Mesenchymal stem cell (in vitro differentiated cells and primary cell): Measurements from ENCODE around the gene TMEM179B.
A peak's percentile ranks its signal among the peaks of the same experiment; 100 is the strongest.

Experiments
- DNase-seq: peaks from one replicate; pipeline ENCODE4 v3.0.0-alpha.2; 2013
- H2AFZ ChIP-seq: one replicate; pipeline ENCODE4 v1.6.1; 2013; ENCODE audit warnings: low read depth, mild to moderate bottlenecking, control low read depth, inconsistent platforms, low read length, moderate library complexity
- H2AK5ac ChIP-seq: 2 replicates; pipeline ENCODE4 v1.6.1; 2013; ENCODE audit warnings: low read length, moderate library complexity, mild to moderate bottlenecking, inconsistent platforms; ENCODE audit not compliant: severe bottlenecking
- H2BK120ac ChIP-seq: one replicate; pipeline ENCODE4 v1.6.1; 2013; ENCODE audit warnings: low read depth, mild to moderate bottlenecking, inconsistent platforms, low read length, moderate library complexity
- H2BK12ac ChIP-seq, 2 experiments: one replicate each; pipeline ENCODE4 v1.6.1; 2013; ENCODE audit warnings: inconsistent platforms in 2 of 2, low read length in 2 of 2, mild to moderate bottlenecking in 2 of 2, moderate library complexity in 2 of 2, control low read depth in 1 of 2
- H2BK15ac ChIP-seq: one replicate; pipeline ENCODE4 v1.6.1; 2013; ENCODE audit warnings: mild to moderate bottlenecking, low read depth, inconsistent platforms; ENCODE audit not compliant: poor library complexity, severe bottlenecking
- H2BK5ac ChIP-seq: 2 replicates; pipeline ENCODE4 v1.6.1; 2013; ENCODE audit warnings: low read depth, mild to moderate bottlenecking, low read length, control low read depth, inconsistent platforms; ENCODE audit not compliant: poor library complexity, severe bottlenecking
- H3K14ac ChIP-seq, 2 experiments: one replicate each; pipeline ENCODE4 v1.6.1; 2013; ENCODE audit warnings: inconsistent platforms in 2 of 2, low read length in 2 of 2, control low read depth in 1 of 2, mild to moderate bottlenecking in 1 of 2, moderate library complexity in 1 of 2
- H3K18ac ChIP-seq, 2 experiments: one replicate each; pipeline ENCODE4 v1.6.1; 2013; ENCODE audit warnings: inconsistent platforms in 2 of 2, low read length in 2 of 2, control low read depth in 1 of 2, low read depth in 1 of 2, mild to moderate bottlenecking in 1 of 2
- H3K23ac ChIP-seq, 2 experiments: one replicate each; pipeline ENCODE4 v1.6.1; 2013; ENCODE audit warnings: inconsistent platforms in 2 of 2, low read length in 2 of 2, mild to moderate bottlenecking in 2 of 2, moderate library complexity in 2 of 2, control low read depth in 1 of 2
- H3K27ac ChIP-seq: 2 replicates; pipeline ENCODE4 v1.5.1; 2013; ENCODE audit warnings: mild to moderate bottlenecking, moderate library complexity, low read length, control low read depth, inconsistent platforms; ENCODE audit not compliant: poor library complexity, severe bottlenecking
- H3K27me3 ChIP-seq, 2 experiments: 2 replicates each; pipeline versions ENCODE4 v1.6.1 to v1.7.0; 2013; ENCODE audit warnings: low read length in 2 of 2, mild to moderate bottlenecking in 2 of 2, moderate library complexity in 2 of 2, control low read depth in 1 of 2, inconsistent platforms in 1 of 2; ENCODE audit not compliant: control insufficient read depth in 1 of 2, insufficient read depth in 1 of 2
- H3K36me3 ChIP-seq, 2 experiments: 2 replicates each; pipeline versions ENCODE4 v1.6.1 to v1.7.0; 2013; ENCODE audit warnings: low read length in 2 of 2, control low read depth in 1 of 2, inconsistent platforms in 1 of 2, low read depth in 1 of 2, mild to moderate bottlenecking in 1 of 2; ENCODE audit not compliant: insufficient read depth in 2 of 2, control insufficient read depth in 1 of 2
- H3K4ac ChIP-seq, 2 experiments: one replicate each; pipeline ENCODE4 v1.6.1; 2013; ENCODE audit warnings: inconsistent platforms in 2 of 2, low read length in 2 of 2, mild to moderate bottlenecking in 2 of 2, moderate library complexity in 2 of 2, control low read depth in 1 of 2, low read depth in 1 of 2
- H3K4me1 ChIP-seq: 2 replicates; pipeline ENCODE4 v1.6.1; 2013; ENCODE audit warnings: low read depth, low read length, control low read depth; ENCODE audit not compliant: control insufficient read depth, insufficient read depth
- H3K4me2 ChIP-seq: 2 replicates; pipeline ENCODE4 v1.6.1; 2013; ENCODE audit warnings: low read length, mild to moderate bottlenecking, inconsistent platforms; ENCODE audit not compliant: poor library complexity, severe bottlenecking
- H3K4me3 ChIP-seq, 2 experiments: 2 replicates each; pipeline versions ENCODE4 v1.5.1 to v1.7.0; 2013; ENCODE audit warnings: low read length in 2 of 2, mild to moderate bottlenecking in 2 of 2, control low read depth in 1 of 2, low read depth in 1 of 2; ENCODE audit not compliant: insufficient read depth in 1 of 2
- H3K79me1 ChIP-seq: replicated peaks from 2 replicates; pipeline ENCODE4 v1.6.1; 2013; ENCODE audit warnings: mild to moderate bottlenecking, control low read depth, low read length, inconsistent platforms; ENCODE audit not compliant: poor library complexity, severe bottlenecking
- H3K9ac ChIP-seq: 2 replicates; pipeline ENCODE4 v1.7.0; 2013; ENCODE audit warnings: mild to moderate bottlenecking, low read length, moderate library complexity
- H3K9me3 ChIP-seq: 2 replicates; pipeline ENCODE4 v1.7.0; 2013; ENCODE audit warnings: mild to moderate bottlenecking, low read length; ENCODE audit not compliant: control insufficient read depth
- H4K8ac ChIP-seq: one replicate; pipeline ENCODE4 v1.6.1; 2013; ENCODE audit warnings: inconsistent platforms, mild to moderate bottlenecking, low read length, moderate library complexity
- H4K91ac ChIP-seq: one replicate; pipeline ENCODE4 v1.6.1; 2013; ENCODE audit warnings: mild to moderate bottlenecking, low read length, inconsistent platforms
- WGBS: methylation state at CpG from one replicate; pipeline ENCODE4 v1.1.7; 2013; ENCODE audit warnings: mixed read lengths; 5-methylcytosine and 5-hydroxymethylcytosine counted together

TMEM179B gene

DNA sequence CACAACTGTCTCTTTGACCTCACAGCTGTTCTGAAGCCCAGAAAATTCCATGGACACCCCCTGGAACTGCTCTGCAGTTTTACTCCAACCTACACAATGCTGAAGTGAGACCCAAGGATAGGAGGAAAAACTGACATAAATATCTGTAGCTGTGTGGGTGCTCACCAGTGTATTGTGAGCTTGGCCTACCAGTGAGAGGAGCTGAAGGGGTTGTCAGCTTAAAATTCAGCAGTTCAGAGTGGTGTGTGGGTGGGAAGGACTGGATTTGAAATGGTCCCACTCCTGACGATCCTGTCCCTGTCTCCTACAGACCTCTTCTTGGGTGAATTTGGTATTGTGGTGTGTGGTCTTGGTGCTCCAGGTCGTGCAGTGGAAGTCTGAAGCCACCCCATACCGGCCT lies 2.4 kb downstream of the TMEM179B start:
- no peak for DNase-seq
- H2AFZ ChIP-seq = no peak overlapping the region
- H3K23ac ChIP-seq = peak overlapping the region in 1 of 2 experiments; percentile 9
- WGBS = 97% methylated on average over 3 of the region's 3 CpGs
- no peak overlapping the region for H2BK5ac ChIP-seq
- peaks cover 20% of the 10 kb centered on the region for H3K4me1 ChIP-seq
- H3K9ac ChIP-seq = peak overlapping the region; percentile 10
- H3K27ac ChIP-seq = no peak overlapping the region
- no peaks in the 10 kb centered on the region for H3K27me3 ChIP-seq
- H2AK5ac ChIP-seq = peak overlapping the region; percentile 40
- H3K4me3 ChIP-seq = no peak overlapping the region
- H2BK120ac ChIP-seq = no peak overlapping the region
- H3K79me1 ChIP-seq = peaks cover 4% of the 10 kb centered on the region
- H4K91ac ChIP-seq = no peak overlapping the region
- peak overlapping the region in 1 of 2 experiments; percentile 10 for H2BK12ac ChIP-seq
- peaks cover 46 to 54% of the 10 kb centered on the region in 2 experiments for H3K36me3 ChIP-seq
- H3K9me3 ChIP-seq = no peaks in the 10 kb centered on the region
- H2BK15ac ChIP-seq = no peak overlapping the region
- H4K8ac ChIP-seq = no peak overlapping the region
- no peak overlapping the region for H3K14ac ChIP-seq
- H3K4me2 ChIP-seq = no peak overlapping the region
- H3K4ac ChIP-seq = no peak overlapping the region
- no peak overlapping the region for H3K18ac ChIP-seq

DNA sequence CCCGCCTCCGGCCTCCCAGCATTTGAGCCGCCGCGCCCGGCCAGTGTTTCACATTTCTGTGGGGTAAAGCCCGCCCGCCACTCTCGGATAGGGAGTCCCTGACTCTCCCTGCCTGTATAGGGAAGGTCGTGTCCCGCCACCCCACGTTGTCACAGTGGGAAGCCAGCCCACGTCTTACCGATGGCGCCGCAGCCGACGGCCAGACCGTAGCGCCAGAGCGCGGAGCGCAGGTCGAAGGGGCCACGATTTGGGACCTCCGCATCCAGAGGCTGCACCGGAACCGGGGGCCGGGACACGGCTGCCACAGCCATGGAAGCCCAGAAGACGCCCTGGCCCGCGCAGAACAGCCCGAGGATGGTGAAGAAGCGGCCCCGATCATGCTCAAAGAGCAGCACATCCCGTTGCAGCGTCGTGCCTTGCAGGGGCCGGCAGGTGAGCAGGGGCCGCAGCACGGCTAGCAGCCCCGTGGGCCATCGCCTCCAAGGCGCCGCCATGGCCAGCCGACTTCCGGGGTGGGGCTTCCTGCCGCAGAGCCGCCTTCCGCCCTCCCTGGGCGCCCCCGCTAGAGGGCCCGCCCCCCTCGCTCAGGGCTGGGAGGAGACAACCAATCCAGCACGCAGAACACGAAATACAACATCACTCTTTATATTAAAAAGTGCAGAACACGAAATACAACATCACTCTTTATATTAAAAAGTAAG lies 4.4 kb downstream of the TMEM179B start, which contains the start of gene TMEM223:
TMEM223 (minus strand) TSS at position 506 of the 701 bp plus-strand sequence; CDS start at position 494, 12 bp downstream.
- peak; percentile 87 for DNase-seq
- peak within 1 kb of the TSS in 1 of 2 experiments; percentile 59 for H3K4ac ChIP-seq
- no peak within 1 kb of the TSS for H2BK5ac ChIP-seq
- peak within 1 kb of the TSS; percentile 44 for H4K91ac ChIP-seq
- peak within 1 kb of the TSS; percentile 71 for H3K27ac ChIP-seq
- peak within 1 kb of the TSS; percentile 90 to 97 for H3K18ac ChIP-seq
- no peaks in the 10 kb centered on the region for H3K9me3 ChIP-seq
- H3K4me1 ChIP-seq = peaks cover 18% of the 10 kb centered on the region
- peak within 1 kb of the TSS; percentile 94 for H3K9ac ChIP-seq
- WGBS = under 1% methylated on average over 54 of the region's 58 CpGs
- H2BK12ac ChIP-seq = no peak within 1 kb of the TSS
- peak within 1 kb of the TSS; percentile 96 for H4K8ac ChIP-seq
- H3K36me3 ChIP-seq = peaks cover 62 to 67% of the 10 kb centered on the region in 2 experiments
- peak within 1 kb of the TSS; percentile 82 to 96 for H3K4me3 ChIP-seq
- H3K27me3 ChIP-seq = no peaks in the 10 kb centered on the region
- peaks cover 13% of the 10 kb centered on the region for H3K79me1 ChIP-seq
- H3K4me2 ChIP-seq = peak within 1 kb of the TSS; percentile 78
- H2AK5ac ChIP-seq = peak within 1 kb of the TSS; percentile 37
- no peak within 1 kb of the TSS for H2BK120ac ChIP-seq
- H3K23ac ChIP-seq = peak within 1 kb of the TSS; percentile 50 to 81
- H2AFZ ChIP-seq = peak within 1 kb of the TSS; percentile 48
- H2BK15ac ChIP-seq = no peak within 1 kb of the TSS
- H3K14ac ChIP-seq = peak within 1 kb of the TSS in 1 of 2 experiments; percentile 93

DNA sequence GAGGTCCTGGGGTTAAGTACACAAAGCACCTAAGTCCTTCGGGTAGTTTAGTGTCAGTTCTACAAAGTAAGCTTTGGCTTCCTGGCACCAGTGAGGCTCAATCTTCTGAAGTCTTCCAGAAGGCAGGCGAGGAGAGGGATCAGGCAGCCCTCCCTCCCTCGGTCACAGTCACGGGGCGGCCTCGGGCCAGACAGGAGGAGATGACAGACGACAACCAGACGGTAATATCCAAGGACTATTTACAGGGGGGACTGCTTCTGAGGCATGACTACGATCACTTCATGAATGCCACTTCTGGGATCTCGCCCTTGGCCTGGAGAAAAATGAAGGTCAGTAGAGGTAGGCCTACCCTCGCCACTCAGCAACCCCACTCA lies 5.0 kb downstream of the TMEM179B start:
- peak overlapping the region; percentile 71 for H3K27ac ChIP-seq

DNA sequence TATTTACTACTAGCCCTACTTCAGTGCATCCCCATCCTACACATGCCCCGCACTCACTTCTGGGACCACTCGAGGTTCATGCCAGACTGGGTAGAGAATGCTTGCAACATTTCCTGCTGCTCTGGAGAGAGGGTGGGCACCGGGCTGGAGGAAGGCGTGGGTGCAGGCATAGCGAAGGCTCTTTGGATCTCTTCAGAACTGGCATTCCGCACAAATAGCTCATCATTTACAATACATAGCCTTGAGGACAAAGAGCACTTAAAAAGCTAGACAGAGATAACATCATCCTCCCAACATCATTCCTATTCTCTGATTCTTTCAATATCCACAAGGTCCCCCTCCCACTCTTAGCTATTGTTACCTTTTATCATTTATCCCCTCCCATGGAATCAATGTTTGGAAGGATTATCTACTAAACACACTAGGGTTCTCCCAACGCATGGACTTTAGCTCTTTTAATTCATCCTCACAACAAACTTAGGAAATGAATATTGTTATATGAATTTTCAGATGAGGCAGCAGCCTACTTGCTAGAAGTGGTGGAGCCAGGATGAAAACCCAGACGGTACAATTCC lies 7.1 kb downstream of the TMEM179B start:
- Histone ChIP-seq H2AK5ac (no peak overlapping the region), H3K4ac (no peak overlapping the region), H3K79me1 (peaks cover 25% of the 10 kb centered on the region), H2BK120ac (no peak overlapping the region), H3K18ac (no peak overlapping the region), H3K36me3 (peaks cover 79 to 85% of the 10 kb centered on the region in 2 experiments), H2AFZ (no peak overlapping the region), H3K27me3 (no peaks in the 10 kb centered on the region), H3K4me1 (peaks cover 14% of the 10 kb centered on the region), H3K9me3 (no peaks in the 10 kb centered on the region), H2BK12ac (no peak overlapping the region), H4K8ac (no peak overlapping the region), H2BK5ac (no peak overlapping the region), H4K91ac (no peak overlapping the region), H2BK15ac (no peak overlapping the region), H3K4me2 (no peak overlapping the region), H3K23ac (no peak overlapping the region), H3K14ac (no peak overlapping the region), H3K4me3 (no peak overlapping the region), H3K9ac (peak overlapping the region; percentile 21), H3K27ac (no peak overlapping the region)
- 97% methylated on average over 7 of the region's 8 CpGs for WGBS
- no peak for DNase-seq

More for the DNA sequence above, 5.0 kb downstream of the TMEM179B start:
- H2BK5ac ChIP-seq = no peak overlapping the region
- no peak overlapping the region for H2BK15ac ChIP-seq
- H3K36me3 ChIP-seq = peaks cover 64 to 72% of the 10 kb centered on the region in 2 experiments
- DNase-seq = peak; percentile 76
- peak overlapping the region; percentile 37 for H2AK5ac ChIP-seq
- H2BK12ac ChIP-seq = no peak overlapping the region
- no peaks in the 10 kb centered on the region for H3K27me3 ChIP-seq
- no peak overlapping the region for H4K91ac ChIP-seq
- H3K14ac ChIP-seq = peak overlapping the region in 1 of 2 experiments; percentile 77
- no peaks in the 10 kb centered on the region for H3K9me3 ChIP-seq
- no peak overlapping the region for H3K4me2 ChIP-seq
- H3K4me1 ChIP-seq = peaks cover 18% of the 10 kb centered on the region
- peak overlapping the region; percentile 94 for H3K9ac ChIP-seq
- peak overlapping the region; percentile 28 to 49 for H3K18ac ChIP-seq
- peaks cover 15% of the 10 kb centered on the region for H3K79me1 ChIP-seq
- WGBS = 32% methylated on average over 8 of the region's 11 CpGs
- H2BK120ac ChIP-seq = no peak overlapping the region
- no peak overlapping the region for H2AFZ ChIP-seq
- peak overlapping the region in 1 of 2 experiments; percentile 50 for H3K23ac ChIP-seq
- peak overlapping the region in 1 of 2 experiments; percentile 59 for H3K4ac ChIP-seq
- peak overlapping the region in 1 of 2 experiments; percentile 96 for H3K4me3 ChIP-seq
- H4K8ac ChIP-seq = peak overlapping the region; percentile 19
